Measurements from ENCODE around the gene KLHL24.
"Not testable (repeated sequence)": the region's sequence is repeated elsewhere in the genome, so short reads cannot be mapped to it uniquely, and the experiment has no call there.

Gene KLHL24

DNA sequence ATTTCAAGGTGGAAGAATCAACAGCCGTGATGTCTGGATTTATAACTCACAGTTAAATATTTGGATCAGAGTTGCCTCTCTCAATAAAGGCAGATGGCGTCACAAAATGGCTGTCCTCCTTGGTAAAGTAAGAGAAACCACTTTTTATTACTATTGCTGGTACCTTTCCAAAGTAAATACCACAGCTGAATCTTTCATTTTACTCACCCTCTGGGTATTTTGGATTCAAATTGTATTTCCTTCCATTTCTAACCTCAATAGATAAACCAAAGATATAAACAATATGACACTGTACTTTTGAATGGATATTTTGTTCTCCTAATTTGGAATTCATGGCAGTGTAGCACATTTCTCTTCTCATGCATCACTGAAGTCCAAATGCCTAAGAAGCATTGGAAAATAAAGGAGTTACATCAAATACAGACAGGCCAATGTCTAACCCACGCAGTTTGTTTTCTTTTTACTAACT is 29.5 kb downstream of the KLHL24 start:
- DNase-seq (ENCODE audit: low spot score), result no peak
- no peak for TF ChIP-seq CTCF (IDR thresholded peaks at IDR 0.05; ENCODE audit: borderline replicate concordance, control extremely low read depth, extremely low read depth, insufficient read depth, missing control alignments)
- in situ Hi-C loops (cut with MboI; ENCODE audit: low sequenced_read_pairs, unreplicated experiment), result no loop called here

- no peak for DNase-seq (ENCODE audit: low spot score)
- in situ Hi-C loops (cut with MboI; ENCODE audit: low sequenced_read_pairs, unreplicated experiment), result no loop called here
Measured at GRCh38 chr3:183680061-183680460, 44.6 kb downstream of the KLHL24 start.

GRCh38 chr3:183687705-183688104 is 52.3 kb downstream of the KLHL24 start:
- in situ Hi-C loops (cut with MboI; ENCODE audit: low sequenced_read_pairs, unreplicated experiment), result no loop called here
- TF ChIP-seq CTCF (IDR thresholded peaks at IDR 0.05; ENCODE audit: borderline replicate concordance, control extremely low read depth, extremely low read depth, insufficient read depth, missing control alignments), result no peak
- DNase-seq (ENCODE audit: low spot score), result no peak

More at GRCh38 chr3:183680061-183680460, 44.6 kb downstream of the KLHL24 start:
- no peak for TF ChIP-seq CTCF (IDR thresholded peaks at IDR 0.05; ENCODE audit: borderline replicate concordance, control extremely low read depth, extremely low read depth, insufficient read depth, missing control alignments)

- in situ Hi-C loops (cut with MboI; ENCODE audit: low sequenced_read_pairs, unreplicated experiment), result no loop called here
- no peak for TF ChIP-seq CTCF (IDR thresholded peaks at IDR 0.05; ENCODE audit: borderline replicate concordance, control extremely low read depth, extremely low read depth, insufficient read depth, missing control alignments)
- DNase-seq (ENCODE audit: low spot score), result no peak
Measured at GRCh38 chr3:183688874-183689273, 53.5 kb downstream of the KLHL24 start.

- DNase-seq (ENCODE audit: low spot score); in situ Hi-C loops (cut with MboI; ENCODE audit: low sequenced_read_pairs, unreplicated experiment): not testable (repeated sequence)
Measured at GRCh38 chr3:183689621-183690020, 54.2 kb downstream of the KLHL24 start.

- in situ Hi-C loops (cut with MboI; ENCODE audit: low sequenced_read_pairs, unreplicated experiment), result no loop called here
- no peak for TF ChIP-seq CTCF (IDR thresholded peaks at IDR 0.05; ENCODE audit: borderline replicate concordance, control extremely low read depth, extremely low read depth, insufficient read depth, missing control alignments)
Measured at GRCh38 chr3:183690402-183690995, 55.1 kb downstream of the KLHL24 start.

DNA sequence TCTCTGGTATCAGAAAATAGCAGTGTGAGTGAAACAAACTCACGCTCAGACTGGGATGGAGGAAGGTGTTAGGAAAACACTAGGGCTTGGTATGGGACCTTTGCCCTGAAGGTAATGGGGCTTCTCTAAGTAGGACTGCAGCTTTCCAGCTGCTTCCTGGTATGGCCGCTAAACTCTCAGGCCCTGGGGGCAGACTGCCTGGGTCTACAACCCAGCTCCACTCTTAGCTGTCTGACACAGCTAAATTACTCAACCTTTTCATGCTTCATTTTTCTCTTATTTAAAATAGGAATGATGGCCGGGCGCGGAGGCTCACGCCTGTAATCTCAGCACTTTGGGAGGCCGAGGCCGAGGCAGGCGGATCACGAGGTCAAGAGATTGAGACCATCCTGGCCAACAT is 57.0 kb downstream of the KLHL24 start:
- no peak for TF ChIP-seq CTCF (IDR thresholded peaks at IDR 0.05; ENCODE audit: borderline replicate concordance, control extremely low read depth, extremely low read depth, insufficient read depth, missing control alignments)
- DNase-seq (ENCODE audit: low spot score), result no peak
- in situ Hi-C loops (cut with MboI; ENCODE audit: low sequenced_read_pairs, unreplicated experiment), result no loop called here

More at GRCh38 chr3:183690402-183690995, 55.1 kb downstream of the KLHL24 start:
- DNase-seq (ENCODE audit: low spot score), result no peak

All from GM13976 (cell line).